Prostate gland (tissue), 2 donors: ENCODE data around the gene FGF22. TPM values are rescaled to one million over a fixed set of nuclear protein-coding genes. Genes with fewer than 3 reads are reported as not detected.

Experiments
- DNase-seq: peaks from one replicate; pipeline ENCODE4 v3.0.0-alpha.2; 2019; ENCODE audit warnings: low spot score
- H3K27ac ChIP-seq, 2 donors: fragments of 200-600 bp; sonication (generic); 2 replicates each; pipeline ENCODE4 v1.5.1; 2017 to 2019
- H3K27me3 ChIP-seq: fragments of 200-600 bp; sonication (generic); replicated peaks from 2 replicates; pipeline ENCODE4 v1.5.1; 2019; ENCODE audit not compliant: insufficient read depth
- H3K36me3 ChIP-seq, 2 donors: fragments of 200-600 bp; sonication (generic); 1 replicate in 1 of 2; 2 replicates in 1 of 2; pipeline versions ENCODE4 v1.5.1 to v1.8.1; 2017 to 2019
- H3K4me1 ChIP-seq: fragments of 200-600 bp; sonication (generic); replicated peaks from 2 replicates; pipeline ENCODE4 v1.5.1; 2019
- H3K4me3 ChIP-seq, 2 donors: fragments of 200-600 bp; sonication (generic); 2 replicates each; pipeline ENCODE4 v1.5.1; 2017 to 2019
- H3K9me3 ChIP-seq: fragments of 200-600 bp; sonication (generic); 2 replicates; pipeline ENCODE4 v1.5.1; 2017
- POLR2A ChIP-seq: fragments of 450-650 bp; IDR thresholded peaks from one replicate; pipeline ENCODE4 v1.6.1; 2016; ENCODE audit warnings: antibody characterized with exemption, mild to moderate bottlenecking
- POLR2AphosphoS5 ChIP-seq: sonication (generic); formaldehyde crosslinking; IDR thresholded peaks from one replicate; pipeline ENCODE4 v1.6.1; 2017; ENCODE audit warnings: antibody characterized with exemption
- WGBS: methylation state at CpG from one replicate; pipeline ENCODE4 v1.1.5; 2018; 5-methylcytosine and 5-hydroxymethylcytosine counted together
- intact Hi-C: fragments of 100-400 bp; cut with DNase I; formaldehyde crosslinking; loops from one replicate; pipeline ENCODE4 v1.14.2; 2022
- total RNA-seq, 2 donors: library from RNA; depleted of rRNA; stranded (reverse); fragments of >200 nt; gene quantifications; one replicate each; pipeline ENCODE4 v1.1.0, GENCODE V29; 2016
- TF ChIP-seq, protein P1 (sequence below), 4 experiments: fragments of 200-600 bp in 2 of 4; fragments of 450-650 bp in 2 of 4; sonication (generic) in 2 of 4; IDR thresholded peaks; 1 replicate in 3 of 4; 2 replicates in 1 of 4; pipeline ENCODE4 v1.5.1; 2016 to 2019; ENCODE audit warnings: antibody characterized with exemption in 4 of 4, mild to moderate bottlenecking in 2 of 4, moderate library complexity in 2 of 4

Gene FGF22
- total RNA-seq, 2 donors from 2014 or later, result 4.4 TPM; not detected in 1

- DNase-seq, result no peak
- no peak overlapping the region for H3K27ac ChIP-seq
- no peaks in the 10 kb centered on the region for H3K27me3 ChIP-seq
- H3K4me1 ChIP-seq, result no peaks in the 10 kb centered on the region
- H3K36me3 ChIP-seq, result no peaks in the 10 kb centered on the region
- TF ChIP-seq POLR2AphosphoS5 (no peak), POLR2A (no peak)
- TF ChIP-seq, protein P1, sequence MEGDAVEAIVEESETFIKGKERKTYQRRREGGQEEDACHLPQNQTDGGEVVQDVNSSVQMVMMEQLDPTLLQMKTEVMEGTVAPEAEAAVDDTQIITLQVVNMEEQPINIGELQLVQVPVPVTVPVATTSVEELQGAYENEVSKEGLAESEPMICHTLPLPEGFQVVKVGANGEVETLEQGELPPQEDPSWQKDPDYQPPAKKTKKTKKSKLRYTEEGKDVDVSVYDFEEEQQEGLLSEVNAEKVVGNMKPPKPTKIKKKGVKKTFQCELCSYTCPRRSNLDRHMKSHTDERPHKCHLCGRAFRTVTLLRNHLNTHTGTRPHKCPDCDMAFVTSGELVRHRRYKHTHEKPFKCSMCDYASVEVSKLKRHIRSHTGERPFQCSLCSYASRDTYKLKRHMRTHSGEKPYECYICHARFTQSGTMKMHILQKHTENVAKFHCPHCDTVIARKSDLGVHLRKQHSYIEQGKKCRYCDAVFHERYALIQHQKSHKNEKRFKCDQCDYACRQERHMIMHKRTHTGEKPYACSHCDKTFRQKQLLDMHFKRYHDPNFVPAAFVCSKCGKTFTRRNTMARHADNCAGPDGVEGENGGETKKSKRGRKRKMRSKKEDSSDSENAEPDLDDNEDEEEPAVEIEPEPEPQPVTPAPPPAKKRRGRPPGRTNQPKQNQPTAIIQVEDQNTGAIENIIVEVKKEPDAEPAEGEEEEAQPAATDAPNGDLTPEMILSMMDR (IDR thresholded peaks at IDR 0.05), result no peak
- H3K4me3 ChIP-seq, result no peak overlapping the region
- no peaks in the 10 kb centered on the region for H3K9me3 ChIP-seq
- intact Hi-C loops, result no loop called here
- WGBS, result 91% methylated on average over 16 of the region's 16 CpGs
These were observed 4.6 kb upstream of the FGF22 start for GRCh38 chr19:634975-635652.

GRCh38 chr19:638906-639252 lies 800 bp upstream of the FGF22 start:
- Histone ChIP-seq H3K9me3 (no peaks in the 10 kb centered on the region), H3K4me3 (peak overlapping the region; percentile 23 to 39), H3K27ac (no peak overlapping the region), H3K36me3 (no peaks in the 10 kb centered on the region), H3K27me3 (no peaks in the 10 kb centered on the region), H3K4me1 (no peaks in the 10 kb centered on the region)
- WGBS, result 58% methylated on average over 17 of the region's 17 CpGs
- TF ChIP-seq POLR2AphosphoS5 (no peak), POLR2A (no peak)
- TF ChIP-seq, protein P1 (IDR thresholded peaks at IDR 0.05), result no peak
- intact Hi-C loops, result no loop called here
- no peak for DNase-seq

DNA sequence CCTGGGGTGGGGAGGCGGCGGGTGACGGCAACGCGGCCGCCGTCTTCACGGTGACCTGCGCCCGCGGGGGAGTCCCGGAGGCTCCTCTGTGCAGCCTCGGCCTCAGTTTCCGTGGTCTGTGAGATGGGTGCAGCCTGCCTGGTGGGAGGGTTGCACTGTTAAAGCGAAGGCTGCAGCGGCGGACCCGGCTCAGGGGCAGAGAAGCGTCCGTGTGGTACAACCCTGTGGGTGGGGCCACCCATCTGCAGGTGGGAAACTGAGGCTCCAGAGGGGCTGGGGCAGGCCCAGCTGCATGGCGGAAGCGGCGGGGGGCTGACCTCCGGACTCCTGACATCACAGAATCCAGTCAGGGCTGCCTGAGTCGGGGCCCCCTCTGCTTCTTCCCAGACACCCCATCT lies 481 bp downstream of the FGF22 start:
- H3K27ac ChIP-seq, result no peak overlapping the region
- H3K9me3 ChIP-seq, result no peaks in the 10 kb centered on the region
- H3K4me3 ChIP-seq, result peak overlapping the region; percentile 35 to 39
- intact Hi-C loops, result no loop called here
- WGBS, result 51% methylated on average over 17 of the region's 25 CpGs
- no peaks in the 10 kb centered on the region for H3K36me3 ChIP-seq
- H3K27me3 ChIP-seq, result no peaks in the 10 kb centered on the region
- DNase-seq, result no peak
- no peak for TF ChIP-seq POLR2AphosphoS5
- TF ChIP-seq POLR2A, result no peak
- TF ChIP-seq, protein P1 (IDR thresholded peaks at IDR 0.05), result no peak
- H3K4me1 ChIP-seq, result no peaks in the 10 kb centered on the region

DNA sequence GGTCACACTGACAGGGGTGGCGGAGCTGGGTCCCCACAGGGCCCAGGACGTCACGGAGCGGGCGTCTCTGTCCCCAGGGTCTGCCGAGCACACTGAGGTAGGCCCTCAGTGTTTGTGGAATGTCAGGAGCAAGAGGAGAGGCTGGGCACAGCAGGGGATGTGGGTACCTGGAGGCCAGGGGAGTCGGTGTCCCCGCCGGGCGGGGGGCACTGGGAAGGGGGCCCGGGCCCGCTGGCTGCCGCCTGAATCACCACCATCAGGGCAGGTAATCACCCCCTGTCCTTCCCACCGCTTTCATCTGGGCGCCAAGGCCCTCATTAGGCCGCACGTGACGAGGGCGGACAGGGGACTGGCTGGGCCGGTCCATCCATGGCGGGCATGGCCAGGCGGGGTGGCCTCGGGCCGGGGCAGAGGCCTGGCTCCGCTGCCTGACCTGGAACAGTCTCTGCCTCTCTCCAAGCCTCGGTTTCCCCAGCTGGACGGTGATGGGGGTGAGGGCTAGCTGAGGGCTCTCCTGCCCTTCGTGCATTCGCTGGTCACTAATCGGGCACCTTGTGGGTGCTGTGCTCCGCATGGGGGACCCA lies 1.0 kb downstream of the FGF22 start:
- intact Hi-C loops, result no loop called here
- no peak overlapping the region for H3K4me3 ChIP-seq
- H3K27ac ChIP-seq, result no peak overlapping the region
- H3K9me3 ChIP-seq, result no peaks in the 10 kb centered on the region
- no peaks in the 10 kb centered on the region for H3K4me1 ChIP-seq
- TF ChIP-seq POLR2A, result no peak
- TF ChIP-seq, protein P1 (IDR thresholded peaks at IDR 0.05), result no peak
- no peak for TF ChIP-seq POLR2AphosphoS5
- WGBS, result 93% methylated on average over 23 of the region's 31 CpGs
- H3K27me3 ChIP-seq, result no peaks in the 10 kb centered on the region
- no peaks in the 10 kb centered on the region for H3K36me3 ChIP-seq
- DNase-seq, result no peak

DNA sequence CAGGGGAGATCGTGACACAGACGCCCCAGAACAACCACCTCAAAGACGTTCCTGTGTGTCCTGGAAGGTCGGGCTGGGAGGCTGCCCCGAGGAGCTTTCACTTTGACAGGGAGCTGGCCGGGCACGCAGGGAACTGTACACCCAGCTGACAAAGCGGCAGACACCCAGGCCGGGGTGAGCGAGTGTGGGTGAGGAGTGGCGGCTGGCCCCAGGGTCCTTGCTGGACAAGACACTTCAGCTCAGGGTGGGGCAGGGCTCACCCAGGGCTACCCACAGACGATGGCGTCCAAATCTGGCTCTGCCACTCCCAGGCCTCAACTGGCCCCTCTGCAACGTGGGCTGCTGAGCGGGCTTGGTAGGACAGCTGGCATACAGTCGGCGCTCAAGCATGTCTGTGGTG lies 2.0 kb downstream of the FGF22 start:
- intact Hi-C loops, result no loop called here
- Histone ChIP-seq H3K36me3 (no peaks in the 10 kb centered on the region), H3K27me3 (no peaks in the 10 kb centered on the region), H3K27ac (peak overlapping the region in 1 of 2 donors; percentile 14), H3K9me3 (no peaks in the 10 kb centered on the region), H3K4me1 (no peaks in the 10 kb centered on the region), H3K4me3 (no peak overlapping the region)
- TF ChIP-seq POLR2AphosphoS5, result no peak
- TF ChIP-seq POLR2A, result no peak
- TF ChIP-seq, protein P1 (IDR thresholded peaks at IDR 0.05), result no peak
- DNase-seq, result no peak
- 73% methylated on average over 17 of the region's 17 CpGs for WGBS
